GM12872 (cell line): ENCODE data around the gene LDB2.

ENCODE experiments used
- CTCF ChIP-seq: IDR thresholded peaks from 3 replicates; pipeline ENCODE4 v1.5.1; 2011; ENCODE audit warnings: low read depth, mild to moderate bottlenecking, low read length, moderate library complexity; ENCODE audit not compliant: insufficient read depth

The LDB2 gene

GRCh38 chr4:16727218-16727617 lies 171.2 kb downstream of the LDB2 start:
- TF ChIP-seq CTCF: no peak

GRCh38 chr4:16726368-16727050 lies 171.9 kb downstream of the LDB2 start:
- no peak for TF ChIP-seq CTCF

- no peak for TF ChIP-seq CTCF
These were observed 173.2 kb downstream of the LDB2 start for GRCh38 chr4:16725252-16725651.

- no peak for TF ChIP-seq CTCF
These were observed 176.0 kb downstream of the LDB2 start for GRCh38 chr4:16722416-16722815.

- TF ChIP-seq CTCF: no peak
These were observed 176.7 kb downstream of the LDB2 start for GRCh38 chr4:16721613-16722291.

GRCh38 chr4:16720761-16721160 lies 177.7 kb downstream of the LDB2 start:
- no peak for TF ChIP-seq CTCF

- no peak for TF ChIP-seq CTCF
These were observed 181.0 kb downstream of the LDB2 start for GRCh38 chr4:16717266-16717970.
